HG03139 (cell line): ENCODE data around the gene LRP10.

Source experiments
- ATAC-seq: cut with Tn5 transposase; IDR thresholded peaks from one replicate; pipeline ENCODE4 v1.9.1; 2021; ENCODE audit not compliant: unreplicated experiment

LRP10 gene

GRCh38 chr14:22915886-22916521 lies 44.5 kb downstream of the LRP10 start:
- no peak for ATAC-seq

- peak; percentile 94 for ATAC-seq
Measured at GRCh38 chr14:22918804-22919600, 47.5 kb downstream of the LRP10 start, which contains the start of gene RBM23. RBM23 (minus strand) TSS chr14:22919149.

GRCh38 chr14:22919601-22919921 lies 48.0 kb downstream of the LRP10 start:
- peak; percentile 3 for ATAC-seq

- ATAC-seq, result no peak
Measured at GRCh38 chr14:22920697-22921096, 49.2 kb downstream of the LRP10 start.

- no peak for ATAC-seq
Measured at GRCh38 chr14:22922294-22922693, 50.8 kb downstream of the LRP10 start.

GRCh38 chr14:22923746-22924145 lies 52.2 kb downstream of the LRP10 start:
- ATAC-seq, result no peak

- no peak for ATAC-seq
Measured at GRCh38 chr14:22925513-22925912, 54.0 kb downstream of the LRP10 start.

GRCh38 chr14:22926316-22926715 lies 54.8 kb downstream of the LRP10 start:
- no peak for ATAC-seq

- ATAC-seq, result no peak
Measured at GRCh38 chr14:22928237-22929103, 56.9 kb downstream of the LRP10 start.

- ATAC-seq, result peak; percentile 94
Measured at GRCh38 chr14:22929104-22929960, 57.8 kb downstream of the LRP10 start, which contains the start of gene PRMT5. PRMT5 (minus strand) TSS chr14:22929376; CDS start chr14:22929361, 15 bp downstream.

GRCh38 chr14:22929961-22930364 lies 58.4 kb downstream of the LRP10 start:
- ATAC-seq, result no peak
